Neural progenitor cell (in vitro differentiated cells): ENCODE results near the gene LRRC8D. TPM values are rescaled to one million over a fixed set of nuclear protein-coding genes. Genes with fewer than 3 reads are reported as not detected.

Experiments used
- DNase-seq: peaks from one replicate; pipeline ENCODE4 v3.0.0-alpha.2; 2016; ENCODE audit warnings: low spot score
- H2AFZ ChIP-seq: fragments of 200-600 bp; sonication (generic); replicated peaks from 2 replicates; pipeline ENCODE4 v1.6.1; 2016; ENCODE audit warnings: antibody characterized with exemption
- H3F3A ChIP-seq: fragments of 200-600 bp; sonication (generic); 2 replicates; pipeline ENCODE4 v1.6.1; 2016; ENCODE audit warnings: antibody characterized with exemption, low read depth
- H3K27ac ChIP-seq: fragments of 200-600 bp; sonication (generic); 2 replicates; pipeline ENCODE4 v1.5.1; 2016; ENCODE audit warnings: mild to moderate bottlenecking
- H3K27me3 ChIP-seq: fragments of 200-600 bp; sonication (generic); 2 replicates; pipeline ENCODE4 v1.6.1; 2016; ENCODE audit warnings: mild to moderate bottlenecking, moderate library complexity
- H3K36me3 ChIP-seq: fragments of 200-600 bp; sonication (generic); 2 replicates; pipeline ENCODE4 v1.5.1; 2016
- H3K4me1 ChIP-seq: fragments of 200-600 bp; sonication (generic); 2 replicates; pipeline ENCODE4 v1.6.1; 2016; ENCODE audit warnings: mixed run types
- H3K4me2 ChIP-seq: fragments of 200-600 bp; sonication (generic); 2 replicates; pipeline ENCODE4 v1.6.1; 2016
- H3K4me3 ChIP-seq: fragments of 200-600 bp; sonication (generic); 2 replicates; pipeline ENCODE4 v1.5.1; 2016
- H3K79me2 ChIP-seq: fragments of 200-600 bp; sonication (generic); 2 replicates; pipeline ENCODE4 v1.6.1; 2016; ENCODE audit warnings: low read depth
- H3K9ac ChIP-seq: fragments of 200-600 bp; sonication (generic); 2 replicates; pipeline ENCODE4 v1.6.1; 2016
- H3K9me3 ChIP-seq: fragments of 200-600 bp; sonication (generic); 2 replicates; pipeline ENCODE4 v1.5.1; 2016; ENCODE audit warnings: low read depth
- H4K20me1 ChIP-seq: fragments of 200-600 bp; sonication (generic); 2 replicates; pipeline ENCODE4 v1.6.1; 2016; ENCODE audit warnings: low read depth
- H3K27ac Mint-ChIP-seq: 3 replicates; pipeline ENCODE4 v1.8.0; 2021; ENCODE audit warnings: mixed read lengths
- H3K27me3 Mint-ChIP-seq: 2 replicates; pipeline ENCODE4 v1.8.0; 2022; ENCODE audit warnings: low read depth, mild to moderate bottlenecking, inconsistent platforms, moderate library complexity, mixed read lengths; ENCODE audit not compliant: insufficient read depth
- H3K36me3 Mint-ChIP-seq: 3 replicates; pipeline ENCODE4 v1.8.0; 2021; ENCODE audit warnings: mixed read lengths
- H3K4me1 Mint-ChIP-seq: 3 replicates; pipeline ENCODE4 v1.8.0; 2021; ENCODE audit warnings: mixed read lengths
- H3K4me3 Mint-ChIP-seq: 3 replicates; pipeline ENCODE4 v1.8.0; 2021; ENCODE audit warnings: mild to moderate bottlenecking, moderate library complexity, mixed read lengths
- H3K9me3 Mint-ChIP-seq: 3 replicates; pipeline ENCODE4 v1.8.0; 2020; ENCODE audit warnings: mixed read lengths
- EZH2 ChIP-seq: fragments of 200-600 bp; sonication (generic); IDR thresholded peaks from 2 replicates; pipeline ENCODE4 v1.6.1; 2017; ENCODE audit warnings: antibody characterized with exemption, mild to moderate bottlenecking, moderate library complexity
- EZH2phosphoT487 ChIP-seq: fragments of 200-600 bp; sonication (generic); IDR thresholded peaks from 2 replicates; pipeline ENCODE4 v1.6.1; 2017; ENCODE audit warnings: antibody characterized with exemption
- total RNA-seq: library from RNA; depleted of rRNA; stranded (reverse); fragments of >200 nt; gene quantifications from 2 replicates; pipeline ENCODE4 v1.2.3, GENCODE V29; 2015; ENCODE audit warnings: low replicate concordance
- TF ChIP-seq, protein P1 (sequence below): fragments of 200-600 bp; sonication (generic); IDR thresholded peaks from 2 replicates; pipeline ENCODE4 v1.5.1; 2017; ENCODE audit warnings: antibody characterized with exemption, mild to moderate bottlenecking

LRRC8D gene
- total RNA-seq, 1 donor from 2014 or later, result 55.7 TPM

DNA sequence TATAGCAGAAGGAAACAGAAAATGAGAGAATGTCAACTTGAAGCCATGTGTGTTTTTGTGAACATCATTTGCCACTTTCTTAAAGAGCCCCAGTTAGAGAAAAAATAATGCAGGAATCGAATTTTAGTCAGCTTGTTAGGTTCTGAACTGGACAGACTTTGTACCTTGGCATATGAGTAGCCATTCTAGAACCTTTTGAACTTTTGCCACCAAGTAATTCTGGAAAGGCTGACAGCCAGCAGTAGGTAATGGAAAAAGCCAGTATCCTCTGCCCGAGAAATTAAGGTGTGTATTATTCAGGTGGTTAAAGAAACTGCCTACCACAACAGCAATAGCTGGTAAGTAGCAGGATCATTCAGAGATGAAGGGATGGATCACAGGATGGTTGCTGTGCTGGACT lies 20.7 kb downstream of the LRRC8D start:
- Histone ChIP-seq H3K4me1 (peaks cover 20% of the 10 kb centered on the region), H3K9me3 (no peaks in the 10 kb centered on the region), H4K20me1 (peaks cover 86% of the 10 kb centered on the region), H3K36me3 (no peaks in the 10 kb centered on the region), H3F3A (peaks cover 8% of the 10 kb centered on the region), H3K4me3 (no peak overlapping the region), H3K79me2 (peaks cover 55% of the 10 kb centered on the region), H2AFZ (no peak overlapping the region), H3K4me2 (no peak overlapping the region), H3K9ac (no peak overlapping the region), H3K27ac (no peak overlapping the region), H3K27me3 (no peaks in the 10 kb centered on the region)
- no peak for DNase-seq
- Mint-ChIP-seq H3K27me3 (no peaks in the 10 kb centered on the region), H3K36me3 (peaks cover 13% of the 10 kb centered on the region), H3K4me3 (no peak overlapping the region), H3K9me3 (no peaks in the 10 kb centered on the region), H3K27ac (no peak overlapping the region), H3K4me1 (peaks cover 51% of the 10 kb centered on the region)
- TF ChIP-seq EZH2phosphoT487 (no peak), EZH2 (no peak)
- TF ChIP-seq, protein P1, sequence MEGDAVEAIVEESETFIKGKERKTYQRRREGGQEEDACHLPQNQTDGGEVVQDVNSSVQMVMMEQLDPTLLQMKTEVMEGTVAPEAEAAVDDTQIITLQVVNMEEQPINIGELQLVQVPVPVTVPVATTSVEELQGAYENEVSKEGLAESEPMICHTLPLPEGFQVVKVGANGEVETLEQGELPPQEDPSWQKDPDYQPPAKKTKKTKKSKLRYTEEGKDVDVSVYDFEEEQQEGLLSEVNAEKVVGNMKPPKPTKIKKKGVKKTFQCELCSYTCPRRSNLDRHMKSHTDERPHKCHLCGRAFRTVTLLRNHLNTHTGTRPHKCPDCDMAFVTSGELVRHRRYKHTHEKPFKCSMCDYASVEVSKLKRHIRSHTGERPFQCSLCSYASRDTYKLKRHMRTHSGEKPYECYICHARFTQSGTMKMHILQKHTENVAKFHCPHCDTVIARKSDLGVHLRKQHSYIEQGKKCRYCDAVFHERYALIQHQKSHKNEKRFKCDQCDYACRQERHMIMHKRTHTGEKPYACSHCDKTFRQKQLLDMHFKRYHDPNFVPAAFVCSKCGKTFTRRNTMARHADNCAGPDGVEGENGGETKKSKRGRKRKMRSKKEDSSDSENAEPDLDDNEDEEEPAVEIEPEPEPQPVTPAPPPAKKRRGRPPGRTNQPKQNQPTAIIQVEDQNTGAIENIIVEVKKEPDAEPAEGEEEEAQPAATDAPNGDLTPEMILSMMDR, result no peak

DNA sequence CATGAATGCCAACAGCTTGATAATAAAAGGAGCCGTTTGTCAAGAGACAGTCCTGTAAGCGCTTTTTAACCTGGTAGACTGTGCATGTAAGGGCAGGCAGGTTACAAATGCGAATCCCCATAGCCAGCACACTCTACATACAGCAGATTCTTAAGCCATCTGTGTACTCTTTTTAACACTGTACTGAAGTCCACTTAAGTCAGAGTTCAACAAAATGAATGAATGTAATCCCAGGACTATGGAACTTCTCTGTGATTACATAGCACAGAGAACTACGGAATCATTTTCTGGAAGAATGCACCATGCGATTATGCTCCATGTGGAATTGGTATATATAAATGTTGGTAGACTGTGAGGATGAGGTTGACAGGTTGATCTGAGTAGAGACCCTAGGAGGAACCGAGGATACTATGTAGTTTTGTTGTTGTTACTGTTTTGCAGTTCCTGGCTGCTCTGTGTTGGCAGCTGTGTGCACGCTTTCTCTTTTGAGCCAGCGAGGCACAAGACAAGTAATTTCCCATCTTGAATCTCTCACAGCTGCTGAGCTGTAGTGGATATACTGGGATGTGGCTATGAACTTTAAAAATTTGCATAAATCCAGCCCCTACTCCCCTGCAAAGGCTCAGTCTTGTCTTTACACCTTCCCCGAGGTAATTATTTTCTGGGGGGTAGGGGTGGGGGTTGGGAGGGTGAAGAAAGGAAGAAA lies 21.9 kb downstream of the LRRC8D start:
- H3K9me3 ChIP-seq, result no peaks in the 10 kb centered on the region
- Mint-ChIP-seq H3K27me3 (no peaks in the 10 kb centered on the region), H3K4me3 (peak overlapping the region; percentile 79), H3K4me1 (peaks cover 45% of the 10 kb centered on the region), H3K36me3 (peaks cover 15% of the 10 kb centered on the region), H3K27ac (no peak overlapping the region), H3K9me3 (no peaks in the 10 kb centered on the region)
- peak overlapping the region; percentile 44 for H3K4me3 ChIP-seq
- H3K4me1 ChIP-seq, result peaks cover 13% of the 10 kb centered on the region
- H3F3A ChIP-seq, result peaks cover 8% of the 10 kb centered on the region
- H3K9ac ChIP-seq, result no peak overlapping the region
- DNase-seq, result no peak
- peak overlapping the region; percentile 75 for H3K4me2 ChIP-seq
- TF ChIP-seq, protein P1, result no peak
- TF ChIP-seq EZH2, result no peak
- TF ChIP-seq EZH2phosphoT487, result no peak
- H4K20me1 ChIP-seq, result peaks cover 74% of the 10 kb centered on the region
- peaks cover 1% of the 10 kb centered on the region for H3K36me3 ChIP-seq
- no peak overlapping the region for H2AFZ ChIP-seq
- no peaks in the 10 kb centered on the region for H3K27me3 ChIP-seq
- H3K27ac ChIP-seq, result no peak overlapping the region
- H3K79me2 ChIP-seq, result peaks cover 42% of the 10 kb centered on the region

DNA sequence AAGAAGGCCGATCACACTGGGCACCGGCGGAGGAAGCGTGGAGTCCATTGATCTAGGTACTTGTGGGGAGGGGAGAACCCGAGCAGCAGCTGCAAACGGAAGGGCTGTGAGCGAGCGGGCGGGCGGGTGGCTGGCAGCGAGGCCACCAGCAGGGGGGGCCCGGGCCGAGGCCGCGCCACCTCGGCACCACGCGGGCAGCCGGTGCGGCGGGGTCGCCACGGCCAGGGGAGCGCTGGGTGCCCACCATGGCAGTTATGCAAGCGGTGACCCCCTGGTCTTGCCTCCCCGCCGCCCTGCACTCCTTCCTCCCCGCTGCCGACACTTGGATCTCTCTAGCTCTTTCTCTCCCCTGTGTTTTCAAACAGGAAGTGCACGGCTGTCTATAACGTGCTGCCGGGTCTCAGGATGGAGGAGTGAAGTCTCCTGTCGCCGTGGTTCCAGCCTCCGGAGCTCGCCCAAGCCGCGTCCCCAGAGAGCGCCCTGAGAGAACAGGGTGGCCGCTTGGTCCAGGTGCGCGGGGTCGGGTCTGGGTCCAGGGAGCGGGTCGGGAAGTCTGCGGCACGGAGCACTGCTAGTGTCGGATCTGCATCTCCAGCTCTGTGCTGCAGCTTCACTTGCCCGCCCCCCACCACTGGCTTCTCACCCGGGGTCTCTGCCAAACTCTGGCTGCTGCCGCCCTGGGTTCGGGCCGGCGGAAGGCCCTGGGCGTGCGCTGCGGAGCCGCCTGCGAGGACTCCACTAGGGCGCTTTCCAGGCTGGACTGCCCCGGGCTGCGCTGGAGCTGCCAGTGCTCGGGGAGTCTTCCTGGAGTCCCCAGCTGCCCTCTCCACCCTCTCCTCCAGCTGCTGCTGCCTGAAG lies 22.7 kb downstream of the LRRC8D start:
- H3K36me3 ChIP-seq, result peaks cover 9% of the 10 kb centered on the region
- Mint-ChIP-seq H3K27ac (peak overlapping the region; percentile 37), H3K9me3 (no peaks in the 10 kb centered on the region), H3K36me3 (peaks cover 15% of the 10 kb centered on the region), H3K27me3 (no peaks in the 10 kb centered on the region), H3K4me1 (peaks cover 48% of the 10 kb centered on the region), H3K4me3 (peak overlapping the region; percentile 83)
- H3K27me3 ChIP-seq, result no peaks in the 10 kb centered on the region
- peak overlapping the region; percentile 47 for H2AFZ ChIP-seq
- TF ChIP-seq EZH2phosphoT487, result no peak
- TF ChIP-seq, protein P1, result peak; percentile 65
- peaks cover 8% of the 10 kb centered on the region for H3F3A ChIP-seq
- peak; percentile 83 for DNase-seq
- peak overlapping the region; percentile 44 for H3K4me3 ChIP-seq
- peaks cover 66% of the 10 kb centered on the region for H4K20me1 ChIP-seq
- H3K4me2 ChIP-seq, result peak overlapping the region; percentile 75
- H3K4me1 ChIP-seq, result peaks cover 13% of the 10 kb centered on the region
- no peak overlapping the region for H3K27ac ChIP-seq
- no peaks in the 10 kb centered on the region for H3K9me3 ChIP-seq
- peaks cover 35% of the 10 kb centered on the region for H3K79me2 ChIP-seq
- no peak overlapping the region for H3K9ac ChIP-seq
